Epithelial cell of esophagus (primary cell): ENCODE measurements around the gene PARD3.

Experiments used
- DNase-seq: peaks from one replicate; pipeline ENCODE4 v3.0.0; 2010; ENCODE audit warnings: low read depth
- H3K4me3 ChIP-seq: 2 replicates; pipeline ENCODE4 v1.5.1; 2011; ENCODE audit warnings: mild to moderate bottlenecking, low read length, control low read depth
- TF ChIP-seq, protein P1 (sequence below): IDR thresholded peaks from 2 replicates; pipeline ENCODE4 v1.5.1; 2011; ENCODE audit warnings: low read depth, mild to moderate bottlenecking, low read length, control low read depth, inconsistent platforms; ENCODE audit not compliant: insufficient read depth; ENCODE audit errors: missing control alignments

Gene PARD3

DNA sequence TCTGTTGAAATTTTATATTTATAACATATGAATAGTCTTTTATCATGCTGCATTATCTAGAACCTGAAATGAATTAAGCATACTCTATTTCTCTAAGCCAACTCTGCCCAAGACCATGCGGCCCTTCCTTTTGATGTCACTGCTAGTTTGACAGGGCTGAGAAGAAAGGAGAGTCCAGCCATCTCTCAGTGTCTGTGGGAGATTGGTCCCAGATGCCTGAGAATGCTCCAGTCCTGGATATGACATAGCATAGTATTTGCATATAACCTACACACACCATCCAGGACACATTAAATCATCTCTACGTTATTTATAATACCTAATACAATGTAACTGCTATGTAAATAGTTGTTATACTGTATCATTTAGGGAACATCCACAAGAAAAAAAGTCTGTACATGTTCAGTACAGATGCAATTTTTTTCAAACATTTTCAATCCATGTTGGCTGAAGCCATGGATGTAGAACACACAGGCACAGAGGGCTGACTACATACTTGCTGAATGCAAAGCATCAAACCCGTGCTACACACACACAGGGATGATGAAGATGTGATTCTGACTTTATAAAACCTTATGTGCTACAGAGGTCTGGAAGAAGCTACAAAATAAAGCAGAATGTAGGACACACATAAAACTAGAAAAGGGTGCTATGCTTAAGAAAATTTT lies 315.4 kb downstream of the PARD3 start:
- DNase-seq, result no peak
- TF ChIP-seq, protein P1, sequence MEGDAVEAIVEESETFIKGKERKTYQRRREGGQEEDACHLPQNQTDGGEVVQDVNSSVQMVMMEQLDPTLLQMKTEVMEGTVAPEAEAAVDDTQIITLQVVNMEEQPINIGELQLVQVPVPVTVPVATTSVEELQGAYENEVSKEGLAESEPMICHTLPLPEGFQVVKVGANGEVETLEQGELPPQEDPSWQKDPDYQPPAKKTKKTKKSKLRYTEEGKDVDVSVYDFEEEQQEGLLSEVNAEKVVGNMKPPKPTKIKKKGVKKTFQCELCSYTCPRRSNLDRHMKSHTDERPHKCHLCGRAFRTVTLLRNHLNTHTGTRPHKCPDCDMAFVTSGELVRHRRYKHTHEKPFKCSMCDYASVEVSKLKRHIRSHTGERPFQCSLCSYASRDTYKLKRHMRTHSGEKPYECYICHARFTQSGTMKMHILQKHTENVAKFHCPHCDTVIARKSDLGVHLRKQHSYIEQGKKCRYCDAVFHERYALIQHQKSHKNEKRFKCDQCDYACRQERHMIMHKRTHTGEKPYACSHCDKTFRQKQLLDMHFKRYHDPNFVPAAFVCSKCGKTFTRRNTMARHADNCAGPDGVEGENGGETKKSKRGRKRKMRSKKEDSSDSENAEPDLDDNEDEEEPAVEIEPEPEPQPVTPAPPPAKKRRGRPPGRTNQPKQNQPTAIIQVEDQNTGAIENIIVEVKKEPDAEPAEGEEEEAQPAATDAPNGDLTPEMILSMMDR, result no peak
- H3K4me3 ChIP-seq, result no peak overlapping the region

DNA sequence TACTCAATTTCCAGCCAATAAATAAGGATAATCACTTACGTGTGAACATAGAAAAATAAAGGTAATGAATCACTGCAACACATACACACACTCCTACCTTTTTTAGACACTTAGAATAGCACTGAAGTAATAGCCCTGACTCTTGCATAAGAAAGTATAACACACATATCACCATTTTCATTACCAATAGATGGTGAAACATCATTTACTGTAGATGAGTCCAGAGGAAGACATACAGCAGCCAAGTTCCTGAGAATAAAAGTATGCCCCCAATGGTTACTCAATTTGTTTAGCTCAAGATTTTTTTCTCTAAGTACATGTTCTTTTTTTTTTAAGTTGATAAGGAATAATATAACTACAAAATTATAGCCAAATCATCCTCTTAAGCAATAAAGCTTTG lies 316.3 kb downstream of the PARD3 start:
- TF ChIP-seq, protein P1, result no peak

DNA sequence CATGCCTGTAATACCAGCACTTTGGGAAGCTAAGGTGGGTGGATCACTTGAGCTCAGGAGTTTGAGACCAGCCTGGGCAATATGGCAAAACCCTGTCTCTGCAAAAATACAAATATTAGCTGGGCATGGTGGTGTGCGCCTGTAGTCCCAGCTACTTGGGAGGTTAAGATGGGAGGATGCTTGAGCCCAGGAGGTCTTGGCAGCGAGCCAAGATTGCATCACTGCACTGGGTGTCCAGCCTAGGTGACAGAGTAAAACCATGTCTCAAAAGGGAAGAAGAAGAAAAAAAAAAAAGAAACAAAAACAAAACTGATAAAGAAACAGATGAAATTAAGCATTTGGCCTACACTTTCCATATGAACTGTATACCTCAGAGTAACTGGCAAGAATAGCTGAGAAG lies 319.2 kb downstream of the PARD3 start:
- no peak overlapping the region for H3K4me3 ChIP-seq
- TF ChIP-seq, protein P1, result no peak
- DNase-seq, result no peak

More for the DNA sequence above, 316.3 kb downstream of the PARD3 start:
- DNase-seq, result no peak
- H3K4me3 ChIP-seq, result no peak overlapping the region

DNA sequence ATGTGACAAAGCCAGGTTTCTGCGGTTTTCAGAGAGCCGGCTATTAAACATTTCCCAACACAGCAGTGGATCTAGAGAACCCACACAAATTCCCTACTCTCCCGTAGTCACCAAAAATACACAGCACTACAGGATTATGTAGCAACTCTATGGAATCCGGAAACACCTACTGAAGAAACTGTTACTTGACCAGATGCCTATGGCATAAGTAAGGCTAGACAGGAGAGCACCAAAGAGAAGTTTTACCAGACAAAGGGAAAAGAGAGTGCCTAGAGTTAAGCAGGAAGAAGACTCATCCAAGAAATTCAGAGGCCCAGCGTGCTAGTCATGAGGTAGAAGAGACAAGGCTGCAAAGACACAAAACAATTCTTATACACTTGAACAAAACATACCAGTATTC lies 321.1 kb downstream of the PARD3 start:
- TF ChIP-seq, protein P1, result no peak
- DNase-seq, result peak; percentile 89

DNA sequence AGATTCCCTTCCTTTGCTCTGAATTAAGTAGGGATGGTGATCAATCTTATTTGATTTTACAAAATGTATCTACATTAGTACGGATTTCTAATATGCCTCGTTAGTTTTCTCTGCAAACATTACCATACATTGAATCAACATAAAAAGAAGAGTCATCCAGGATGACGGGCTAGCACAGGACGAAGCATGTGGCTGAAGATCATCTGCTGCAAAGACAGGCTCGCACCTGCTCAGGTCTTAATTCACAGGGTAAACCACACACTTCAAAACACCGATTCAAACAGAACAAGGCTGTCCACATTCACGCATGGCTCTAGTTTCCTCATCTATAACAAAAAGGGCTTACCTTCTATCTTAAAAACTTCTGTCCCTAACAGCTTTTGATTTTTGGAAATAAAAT lies 323.0 kb downstream of the PARD3 start:
- no peak overlapping the region for H3K4me3 ChIP-seq
- TF ChIP-seq, protein P1, result no peak
- peak; percentile 96 for DNase-seq

More for the DNA sequence above, 321.1 kb downstream of the PARD3 start:
- no peak overlapping the region for H3K4me3 ChIP-seq

DNA sequence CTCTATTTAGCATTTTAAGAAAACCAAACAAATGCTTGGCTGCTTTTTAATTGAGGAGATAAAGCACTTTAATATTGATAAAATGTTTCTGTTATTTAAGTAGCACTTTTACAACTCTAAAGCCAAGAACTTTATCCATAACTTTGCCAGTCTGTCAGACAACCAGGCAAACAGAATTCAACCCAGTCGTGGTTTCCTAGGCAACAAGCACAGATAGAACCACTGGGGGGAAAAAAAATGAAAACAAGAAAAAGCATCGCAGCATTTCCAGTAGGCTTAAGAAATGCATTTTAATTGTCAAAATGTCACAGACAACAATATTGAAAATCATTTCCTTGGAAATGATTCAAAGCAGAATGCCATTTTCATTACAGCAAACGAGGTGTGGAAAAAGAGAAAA lies 323.4 kb downstream of the PARD3 start:
- no peak for DNase-seq
- no peak overlapping the region for H3K4me3 ChIP-seq
- TF ChIP-seq, protein P1, result no peak

DNA sequence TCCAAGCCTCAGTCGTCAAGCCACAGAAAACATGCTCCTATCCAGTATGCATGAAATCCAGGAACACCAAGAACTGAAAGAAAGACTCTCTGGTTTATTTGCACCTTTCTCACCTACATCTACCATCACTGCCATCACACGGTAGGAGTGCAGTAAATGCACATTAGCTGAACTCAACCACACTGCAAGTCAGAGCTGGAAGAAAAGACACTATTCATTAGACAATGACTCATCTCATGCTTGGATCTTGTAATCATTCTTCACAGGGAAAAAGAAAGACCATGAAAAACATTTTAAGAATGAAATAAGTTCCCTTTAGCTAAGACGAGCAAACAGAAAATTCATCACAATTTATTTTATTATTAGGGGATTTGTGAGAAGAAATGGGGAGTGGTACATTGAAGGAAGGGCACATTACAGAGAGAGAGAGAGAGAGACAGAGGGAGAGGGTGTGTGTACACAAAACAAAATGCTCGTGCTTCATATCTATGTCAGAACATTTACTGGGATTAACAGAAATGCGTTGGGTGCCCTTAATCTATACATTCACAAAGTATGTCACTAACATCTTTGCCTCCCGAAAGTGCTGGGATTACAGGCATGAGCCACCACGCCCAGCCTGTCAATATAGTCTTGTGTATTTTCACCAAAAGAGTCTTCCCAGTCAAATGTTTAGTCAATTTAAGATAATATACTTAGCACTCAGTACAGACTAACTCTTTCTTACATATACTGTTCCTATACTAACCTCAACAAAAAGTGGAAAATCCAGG lies 324.9 kb downstream of the PARD3 start:
- H3K4me3 ChIP-seq, result peak overlapping the region; percentile 1
- peak; percentile 87 for DNase-seq
- TF ChIP-seq, protein P1, result peak; percentile 24
